HG03064 (cell line): ENCODE results near the gene TMEM253.

Experiments used
- ATAC-seq: cut with Tn5 transposase; IDR thresholded peaks from one replicate; pipeline ENCODE4 v1.9.1; 2021; ENCODE audit warnings: low read depth; ENCODE audit not compliant: unreplicated experiment

TMEM253 gene

GRCh38 chr14:21100931-21101330, at the start of gene TMEM253:
TSS of gene TMEM253 (plus strand) at chr14:21101066. CDS start at chr14:21101344, 278 bp downstream.
- ATAC-seq = no peak

- no peak for ATAC-seq
Measured at GRCh38 chr14:21053184-21054122, 47.4 kb upstream of the TMEM253 start.

- ATAC-seq = no peak
Measured at GRCh38 chr14:21054123-21054767, 46.6 kb upstream of the TMEM253 start.

- ATAC-seq = no peak
Measured at GRCh38 chr14:21054768-21055145, 46.1 kb upstream of the TMEM253 start.

GRCh38 chr14:21055432-21056117, 45.3 kb upstream of the TMEM253 start:
- ATAC-seq = no peak

GRCh38 chr14:21056520-21057163, 44.2 kb upstream of the TMEM253 start:
- no peak for ATAC-seq

GRCh38 chr14:21057803-21058675, 42.8 kb upstream of the TMEM253 start, which contains the start of gene RNASE8:
TSS of gene RNASE8 (plus strand) at chr14:21057822. CDS start at chr14:21057893, 71 bp downstream.
- no peak for ATAC-seq

- ATAC-seq = no peak
Measured at GRCh38 chr14:21058903-21059302, 42.0 kb upstream of the TMEM253 start.

GRCh38 chr14:21059842-21060613, 40.8 kb upstream of the TMEM253 start:
- ATAC-seq = no peak

- ATAC-seq = no peak
Measured at GRCh38 chr14:21060614-21061346, 40.1 kb upstream of the TMEM253 start.

GRCh38 chr14:21061347-21061668, 39.6 kb upstream of the TMEM253 start:
- ATAC-seq = no peak

- ATAC-seq = no peak
Measured at GRCh38 chr14:21063479-21063878, 37.4 kb upstream of the TMEM253 start.

- no peak for ATAC-seq
Measured at GRCh38 chr14:21066882-21067502, 33.9 kb upstream of the TMEM253 start.

- no peak for ATAC-seq
Measured at GRCh38 chr14:21068521-21069387, 32.1 kb upstream of the TMEM253 start.

GRCh38 chr14:21069388-21070082, 31.3 kb upstream of the TMEM253 start:
- ATAC-seq = no peak

GRCh38 chr14:21070083-21070609, 30.7 kb upstream of the TMEM253 start, which contains the start of gene ARHGEF40:
TSS of gene ARHGEF40 (plus strand) at chr14:21070304. CDS start at chr14:21070397, 93 bp downstream.
- ATAC-seq = no peak
